Left forelimb (tissue), 1 donor: ENCODE data around the gene CASP2.

Experiments used
- DNase-seq: peaks from one replicate; pipeline ENCODE4 v3.0.0-alpha.2; 2018; ENCODE audit warnings: low spot score

Gene CASP2

GRCh38 chr7:143337216-143337615 lies 49.1 kb downstream of the CASP2 start:
- DNase-seq = no peak

GRCh38 chr7:143341842-143342241 lies 53.7 kb downstream of the CASP2 start:
- DNase-seq = no peak

- no peak for DNase-seq
These were observed 55.4 kb downstream of the CASP2 start for GRCh38 chr7:143343596-143343995.

- no peak for DNase-seq
These were observed 57.3 kb downstream of the CASP2 start for GRCh38 chr7:143345428-143345900.

- DNase-seq = no peak
These were observed 57.9 kb downstream of the CASP2 start for GRCh38 chr7:143346018-143346417.

GRCh38 chr7:143347950-143348349 lies 59.8 kb downstream of the CASP2 start:
- DNase-seq = no peak

GRCh38 chr7:143351060-143351459 lies 62.9 kb downstream of the CASP2 start:
- DNase-seq = no peak

GRCh38 chr7:143351574-143351973 lies 63.4 kb downstream of the CASP2 start:
- no peak for DNase-seq

- no peak for DNase-seq
These were observed 64.4 kb downstream of the CASP2 start for GRCh38 chr7:143352531-143353002.

- no peak for DNase-seq
These were observed 66.2 kb downstream of the CASP2 start for GRCh38 chr7:143354376-143354775.

GRCh38 chr7:143354965-143355364 lies 66.8 kb downstream of the CASP2 start:
- DNase-seq = no peak

GRCh38 chr7:143355450-143356385 lies 67.6 kb downstream of the CASP2 start:
- peak; percentile 42 for DNase-seq

GRCh38 chr7:143356414-143357050 lies 68.4 kb downstream of the CASP2 start:
- peak; percentile 41 for DNase-seq
